ENCODE results near the gene AIP. TPM values are rescaled to one million over a fixed set of nuclear protein-coding genes. Genes with fewer than 3 reads are reported as not detected.
A peak's percentile ranks its signal among the peaks of the same experiment; 100 is the strongest.

AIP gene
- total and polyA plus RNA-seq, 2 of the 8 experiments (the other 6 are each of a cell fraction or from before 2014, with no cell fraction given) = 29.8 to 54.4 TPM

- CTCF ChIA-PET (ENCODE audit: partially characterized antibody) = no interaction called here
- H3K14ac ChIP-seq (ENCODE audit: insufficient read length) = no peak overlapping the region
- H3K9ac ChIP-seq (replicated peaks in 1 of 4; ENCODE audit: extremely low read depth in 1 of 4, low read depth in 3 of 4, low read length in 3 of 4) = no peak overlapping the region
- no peak overlapping the region for H3K23ac ChIP-seq (ENCODE audit: insufficient read length)
- H2AFZ ChIP-seq (ENCODE audit: low read length) = no peak overlapping the region
- peaks cover 0 to 27% (median 10%) of the 10 kb centered on the region in 4 experiments; a peak in 6 of 7 replicates for H3K4me1 ChIP-seq (replicated peaks in 1 of 4; ENCODE audit: control insufficient read depth in 3 of 4, insufficient read depth in 4 of 4, low read length in 3 of 4)
- no peak for FAIRE-seq
- H2BK20ac ChIP-seq (ENCODE audit: low read length) = no peak overlapping the region
- no peak overlapping the region for H4K8ac ChIP-seq (ENCODE audit: extremely low read depth, insufficient read depth, low read length)
- H3K79me2 ChIP-seq (ENCODE audit: control insufficient read depth in 1 of 2, insufficient read depth in 2 of 2, low read length in 2 of 2) = 0 out of 4 replicates have a peak, but pooled peaks cover 0 to 8% of the 10 kb centered on the region in 2 experiments
- peak overlapping the region; percentile 70 to 98 for H3K4me2 ChIP-seq (ENCODE audit: insufficient read depth in 1 of 2, low read depth in 2 of 2, low read length in 2 of 2)
- DNase-seq (ENCODE audit: low read depth in 1 of 2, low spot score in 2 of 2) = no peak
- no peak overlapping the region for H4K5ac ChIP-seq (ENCODE audit: insufficient read length, low read depth, low read length)
- peaks cover 20% of the 10 kb centered on the region; the same call in 1 of the 2 replicates for H3K23me2 ChIP-seq (ENCODE audit: low read depth, low read length)
- H2AK5ac ChIP-seq (ENCODE audit: low read depth, low read length) = no peak overlapping the region
- no peaks in the 10 kb centered on the region for H3K79me1 ChIP-seq (ENCODE audit: low read depth, low read length)
- no peak overlapping the region for H3K18ac ChIP-seq (ENCODE audit: extremely low read depth, low read length)
- H2BK5ac ChIP-seq (ENCODE audit: low read depth, low read length) = no peak overlapping the region
- H3K36me3 ChIP-seq (ENCODE audit: control insufficient read depth in 2 of 4, insufficient read depth in 4 of 4, low read length in 3 of 4) = peaks cover 0 to 8% (median 2%) of the 10 kb centered on the region in 4 experiments; a peak in 5 of 8 replicates
- POLR2A ChIA-PET (ENCODE audit: partially characterized antibody) = interaction anchor here (1.2 to 1.3 kb wide), 2 partner anchors 12 to 18 kb away, joined by 3 read pairs; no protein-coding TSS in a partner anchor
- H3K4me3 ChIP-seq (ENCODE audit: extremely low read depth in 1 of 4, insufficient read depth in 2 of 4, low read depth in 3 of 4, low read length in 4 of 4) = peak overlapping the region; percentile 40 to 94 (median 72)
- 74% methylated on average over 11 of the region's 19 CpGs; no CpG with 5 or more reads in 1 of the 2 experiments for WGBS, 2 experiments (ENCODE audit: extremely low coverage in 1 of 2, insufficient coverage in 1 of 2, insufficient read length in 1 of 2, insufficient replicate concordance in 2 of 2, low coverage in 1 of 2, low lambda C conversion rate in 2 of 2, missing lambda C conversion rate in 1 of 2)
- H4K20me1 ChIP-seq (replicated peaks in 1 of 2; ENCODE audit: control insufficient read depth in 1 of 2, insufficient read depth in 2 of 2, low read length in 2 of 2) = peaks cover 6 to 16% of the 10 kb centered on the region in 2 experiments
- no peak overlapping the region for H4K91ac ChIP-seq (replicated peaks; ENCODE audit: insufficient read length, low read length)
- TF ChIP-seq BCL11A (IDR thresholded peaks at IDR 0.05; ENCODE audit: low read depth in 2 of 2, low read length in 2 of 2) (no peak), CREB1 (IDR thresholded peaks at IDR 0.05) (no peak), SP2 (IDR thresholded peaks at IDR 0.05; ENCODE audit: low read length) (no peak), CEBPB (IDR thresholded peaks at IDR 0.05; ENCODE audit: low read depth, low read length) (no peak), GABPA (IDR thresholded peaks at IDR 0.05; ENCODE audit: borderline replicate concordance, insufficient read depth, low read length) (no peak), TEAD4 (IDR thresholded peaks at IDR 0.05; ENCODE audit: low read depth, low read length) (no peak)
- TF ChIP-seq, protein P1, sequence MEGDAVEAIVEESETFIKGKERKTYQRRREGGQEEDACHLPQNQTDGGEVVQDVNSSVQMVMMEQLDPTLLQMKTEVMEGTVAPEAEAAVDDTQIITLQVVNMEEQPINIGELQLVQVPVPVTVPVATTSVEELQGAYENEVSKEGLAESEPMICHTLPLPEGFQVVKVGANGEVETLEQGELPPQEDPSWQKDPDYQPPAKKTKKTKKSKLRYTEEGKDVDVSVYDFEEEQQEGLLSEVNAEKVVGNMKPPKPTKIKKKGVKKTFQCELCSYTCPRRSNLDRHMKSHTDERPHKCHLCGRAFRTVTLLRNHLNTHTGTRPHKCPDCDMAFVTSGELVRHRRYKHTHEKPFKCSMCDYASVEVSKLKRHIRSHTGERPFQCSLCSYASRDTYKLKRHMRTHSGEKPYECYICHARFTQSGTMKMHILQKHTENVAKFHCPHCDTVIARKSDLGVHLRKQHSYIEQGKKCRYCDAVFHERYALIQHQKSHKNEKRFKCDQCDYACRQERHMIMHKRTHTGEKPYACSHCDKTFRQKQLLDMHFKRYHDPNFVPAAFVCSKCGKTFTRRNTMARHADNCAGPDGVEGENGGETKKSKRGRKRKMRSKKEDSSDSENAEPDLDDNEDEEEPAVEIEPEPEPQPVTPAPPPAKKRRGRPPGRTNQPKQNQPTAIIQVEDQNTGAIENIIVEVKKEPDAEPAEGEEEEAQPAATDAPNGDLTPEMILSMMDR (IDR thresholded peaks at IDR 0.05; ENCODE audit: control extremely low read depth in 1 of 3, insufficient read depth in 1 of 3, low read depth in 1 of 3, low read length in 3 of 3) = no peak
- no peak overlapping the region for H3K27ac ChIP-seq (ENCODE audit: low read depth, low read length)
- no peak overlapping the region for H3K4ac ChIP-seq (replicated peaks; ENCODE audit: insufficient read length, low read depth, low read length)
- H3K9me3 ChIP-seq (ENCODE audit: insufficient read depth in 2 of 2, low read depth in 1 of 2, low read length in 1 of 2) = no peaks in the 10 kb centered on the region
- no peak overlapping the region for H2BK15ac ChIP-seq (ENCODE audit: low read length)
- H2BK120ac ChIP-seq (replicated peaks; ENCODE audit: low read depth, low read length) = no peak overlapping the region
- H2BK12ac ChIP-seq (ENCODE audit: low read depth, low read length) = no peak overlapping the region
- peaks cover 0 to 8% (median 4%) of the 10 kb centered on the region in 4 experiments; a peak in 3 of 7 replicates for H3K27me3 ChIP-seq (replicated peaks in 1 of 4; ENCODE audit: control insufficient read depth in 3 of 4, extremely low read depth in 1 of 4, insufficient read depth in 3 of 4, low read length in 3 of 4)
- H3K56ac ChIP-seq (replicated peaks; ENCODE audit: insufficient read length, low read depth, low read length) = no peak overlapping the region
Observed at GRCh38 chr11:67503119-67504004, 20.5 kb downstream of the AIP start.

All from H1 (cell line).